K562 (cell line): ENCODE measurements around the gene CPT1B. TPM values are rescaled to one million over a fixed set of nuclear protein-coding genes. Genes with fewer than 3 reads are reported as not detected.

Experiments
- CBFA2T3 ChIP-seq: fragments of 450-650 bp; IDR thresholded peaks from 2 replicates; pipeline ENCODE4 v1.6.1; 2017
- GTF2E2 ChIP-seq: fragments of 200-800 bp; sonication (Bioruptor generic); IDR thresholded peaks from 2 replicates; pipeline ENCODE4 v1.6.1; 2016; ENCODE audit warnings: missing genetic modification characterization, missing compliant biosample characterization
- IFI16 ChIP-seq: fragments of 250-450 bp; sonication (Bioruptor Pico); IDR thresholded peaks from 2 replicates; pipeline ENCODE4 v2.1.2; 2022; ENCODE audit warnings: mild to moderate bottlenecking, inconsistent platforms
- MTA3 ChIP-seq: fragments of 450-650 bp; formaldehyde crosslinking; IDR thresholded peaks from 2 replicates; pipeline ENCODE4 v1.6.1; 2017; ENCODE audit warnings: mild to moderate bottlenecking, borderline replicate concordance
- NCOA4 ChIP-seq: fragments of 450-650 bp; IDR thresholded peaks from 2 replicates; pipeline ENCODE4 v1.6.1; 2018; ENCODE audit warnings: mild to moderate bottlenecking; ENCODE audit not compliant: partially characterized antibody
- NCOR1 ChIP-seq: fragments of 450-650 bp; IDR thresholded peaks from 2 replicates; pipeline ENCODE4 v1.6.1; 2016; ENCODE audit warnings: mild to moderate bottlenecking, moderate library complexity
- NR3C1 ChIP-seq: sonication (generic); formaldehyde crosslinking; IDR thresholded peaks from 2 replicates; pipeline ENCODE4 v1.8.1; 2022; ENCODE audit warnings: missing genetic modification reagents
- TAF9B ChIP-seq: fragments of 450-650 bp; IDR thresholded peaks from 2 replicates; pipeline ENCODE4 v1.6.1; 2018; ENCODE audit warnings: mild to moderate bottlenecking; ENCODE audit not compliant: partially characterized antibody
- ZFPM2 ChIP-seq: fragments of 250-450 bp; sonication (Bioruptor Pico); IDR thresholded peaks from 2 replicates; pipeline ENCODE4 v1.5.1; 2022; ENCODE audit warnings: mild to moderate bottlenecking
- polyA plus RNA-seq, 8 experiments: library from polyadenylated mRNA; depleted of rRNA in 4 of 8; stranded (reverse) in 5 of 8; unstranded in 3 of 8; fragments of >200 nt; fragmentation: Nextera tagmentation in 2 of 8; fragmentation: Illumina TruSeq in 1 of 8; extraction: Ambion mirVana in 2 of 8; extraction: Trizol in 1 of 8; gene quantifications; 2 replicates each; pipeline versions ENCODE4 v1.2.1 to v1.2.3, GENCODE V29; 2011 to 2014; ENCODE audit warnings: inconsistent platforms in 1 of 8, missing spikeins in 1 of 8
- total RNA-seq, 7 experiments: library from RNA; depleted of rRNA in 6 of 7; stranded (reverse); fragments of >200 nt in 6 of 7; fragmentation: Illumina TruSeq in 2 of 7; extraction: Trizol in 2 of 7; gene quantifications; 2 replicates each; pipeline versions ENCODE4 v1.2.1 to v1.2.3, GENCODE V29; 2011 to 2021; ENCODE audit warnings: low replicate concordance in 1 of 7
- TF ChIP-seq, protein P1 (sequence below): sonication (generic); formaldehyde crosslinking; IDR thresholded peaks from 2 replicates; pipeline ENCODE4 v1.8.0; 2022; ENCODE audit warnings: missing genetic modification reagents, mild to moderate bottlenecking, borderline replicate concordance
- TF ChIP-seq, protein P2 (sequence below): fragments of 200-800 bp; sonication (Bioruptor generic); IDR thresholded peaks from 2 replicates; pipeline ENCODE4 v1.6.1; 2017; ENCODE audit warnings: missing genetic modification characterization, missing compliant biosample characterization
- TF ChIP-seq, protein P3 (sequence below): sonication (generic); formaldehyde crosslinking; IDR thresholded peaks from 2 replicates; pipeline ENCODE4 v1.8.0; 2022; ENCODE audit warnings: mild to moderate bottlenecking, missing genetic modification reagents, borderline replicate concordance
- TF ChIP-seq, protein P4 (sequence below): fragments of 450-650 bp; formaldehyde crosslinking; IDR thresholded peaks from 2 replicates; pipeline ENCODE4 v1.4.0; 2020; ENCODE audit warnings: mild to moderate bottlenecking, moderate library complexity
- TF ChIP-seq, protein P5 (sequence below): fragments of 450-650 bp; IDR thresholded peaks from 2 replicates; pipeline ENCODE4 v1.7.0; 2016; ENCODE audit warnings: borderline replicate concordance

The CPT1B gene
- total and polyA plus RNA-seq, 9 of the 15 experiments (the other 6 are each of a cell fraction or from before 2014, with no cell fraction given) = 0.35 to 6.1 (median 2.6) TPM

DNA sequence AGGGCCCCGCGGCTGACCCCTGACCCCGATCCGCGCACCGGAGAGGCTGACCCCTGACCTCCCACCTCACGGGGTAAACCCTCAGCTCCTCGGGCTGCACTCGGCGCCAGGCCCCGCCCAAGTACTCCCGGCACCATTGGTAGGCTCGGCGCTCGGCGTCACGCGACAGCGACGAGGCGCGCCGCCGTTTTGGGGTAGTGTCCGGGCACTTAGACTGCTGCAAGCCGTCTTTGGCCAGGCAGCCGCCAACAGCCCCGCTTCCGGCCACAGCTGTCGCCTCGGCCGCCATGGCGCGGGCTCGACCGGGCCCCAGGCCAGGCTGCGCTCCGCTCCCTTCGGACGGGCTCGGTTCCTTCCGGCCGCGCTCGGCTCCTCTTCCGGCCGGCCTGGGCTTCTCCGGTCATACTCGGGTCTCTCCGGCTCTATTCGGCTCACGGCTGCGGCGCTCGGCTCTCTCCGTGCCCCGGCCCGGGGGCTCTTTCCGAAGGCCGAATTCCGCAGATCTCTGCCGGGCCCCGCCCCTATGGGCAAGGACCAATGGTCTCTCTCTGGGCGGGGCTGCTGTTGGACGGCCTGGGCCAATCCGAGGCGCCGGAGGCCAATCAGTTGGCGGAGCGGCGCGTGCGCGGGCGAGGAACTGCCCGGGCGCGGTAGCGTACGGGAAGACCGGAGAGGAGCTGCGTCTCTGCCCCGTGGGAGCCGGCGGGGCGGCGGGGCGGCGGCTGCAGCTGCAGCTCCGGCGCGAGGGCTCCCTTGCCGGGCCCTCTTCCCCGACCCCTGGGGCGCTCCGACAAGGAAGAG lies 4.5 kb upstream of the CPT1B start, which contains the start of gene CHKB (continued):
- TF ChIP-seq, protein P1, sequence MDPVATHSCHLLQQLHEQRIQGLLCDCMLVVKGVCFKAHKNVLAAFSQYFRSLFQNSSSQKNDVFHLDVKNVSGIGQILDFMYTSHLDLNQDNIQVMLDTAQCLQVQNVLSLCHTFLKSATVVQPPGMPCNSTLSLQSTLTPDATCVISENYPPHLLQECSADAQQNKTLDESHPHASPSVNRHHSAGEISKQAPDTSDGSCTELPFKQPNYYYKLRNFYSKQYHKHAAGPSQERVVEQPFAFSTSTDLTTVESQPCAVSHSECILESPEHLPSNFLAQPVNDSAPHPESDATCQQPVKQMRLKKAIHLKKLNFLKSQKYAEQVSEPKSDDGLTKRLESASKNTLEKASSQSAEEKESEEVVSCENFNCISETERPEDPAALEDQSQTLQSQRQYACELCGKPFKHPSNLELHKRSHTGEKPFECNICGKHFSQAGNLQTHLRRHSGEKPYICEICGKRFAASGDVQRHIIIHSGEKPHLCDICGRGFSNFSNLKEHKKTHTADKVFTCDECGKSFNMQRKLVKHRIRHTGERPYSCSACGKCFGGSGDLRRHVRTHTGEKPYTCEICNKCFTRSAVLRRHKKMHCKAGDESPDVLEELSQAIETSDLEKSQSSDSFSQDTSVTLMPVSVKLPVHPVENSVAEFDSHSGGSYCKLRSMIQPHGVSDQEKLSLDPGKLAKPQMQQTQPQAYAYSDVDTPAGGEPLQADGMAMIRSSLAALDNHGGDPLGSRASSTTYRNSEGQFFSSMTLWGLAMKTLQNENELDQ (CRISPR knock-in tag) = no peak
- TF ChIP-seq GTF2E2 (tag) = no peak
- TF ChIP-seq NCOR1 = no peak
- TF ChIP-seq MTA3 = no peak; the same call in 1 of the 2 replicates
- TF ChIP-seq TAF9B = no peak
- TF ChIP-seq, protein P2, sequence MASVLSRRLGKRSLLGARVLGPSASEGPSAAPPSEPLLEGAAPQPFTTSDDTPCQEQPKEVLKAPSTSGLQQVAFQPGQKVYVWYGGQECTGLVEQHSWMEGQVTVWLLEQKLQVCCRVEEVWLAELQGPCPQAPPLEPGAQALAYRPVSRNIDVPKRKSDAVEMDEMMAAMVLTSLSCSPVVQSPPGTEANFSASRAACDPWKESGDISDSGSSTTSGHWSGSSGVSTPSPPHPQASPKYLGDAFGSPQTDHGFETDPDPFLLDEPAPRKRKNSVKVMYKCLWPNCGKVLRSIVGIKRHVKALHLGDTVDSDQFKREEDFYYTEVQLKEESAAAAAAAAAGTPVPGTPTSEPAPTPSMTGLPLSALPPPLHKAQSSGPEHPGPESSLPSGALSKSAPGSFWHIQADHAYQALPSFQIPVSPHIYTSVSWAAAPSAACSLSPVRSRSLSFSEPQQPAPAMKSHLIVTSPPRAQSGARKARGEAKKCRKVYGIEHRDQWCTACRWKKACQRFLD (CRISPR knock-in tag) = 0 out of 2 replicates have a peak, but pooled peaks have one; percentile 42
- no peak for TF ChIP-seq ZFPM2 (CRISPR knock-in tag)
- TF ChIP-seq, protein P3, sequence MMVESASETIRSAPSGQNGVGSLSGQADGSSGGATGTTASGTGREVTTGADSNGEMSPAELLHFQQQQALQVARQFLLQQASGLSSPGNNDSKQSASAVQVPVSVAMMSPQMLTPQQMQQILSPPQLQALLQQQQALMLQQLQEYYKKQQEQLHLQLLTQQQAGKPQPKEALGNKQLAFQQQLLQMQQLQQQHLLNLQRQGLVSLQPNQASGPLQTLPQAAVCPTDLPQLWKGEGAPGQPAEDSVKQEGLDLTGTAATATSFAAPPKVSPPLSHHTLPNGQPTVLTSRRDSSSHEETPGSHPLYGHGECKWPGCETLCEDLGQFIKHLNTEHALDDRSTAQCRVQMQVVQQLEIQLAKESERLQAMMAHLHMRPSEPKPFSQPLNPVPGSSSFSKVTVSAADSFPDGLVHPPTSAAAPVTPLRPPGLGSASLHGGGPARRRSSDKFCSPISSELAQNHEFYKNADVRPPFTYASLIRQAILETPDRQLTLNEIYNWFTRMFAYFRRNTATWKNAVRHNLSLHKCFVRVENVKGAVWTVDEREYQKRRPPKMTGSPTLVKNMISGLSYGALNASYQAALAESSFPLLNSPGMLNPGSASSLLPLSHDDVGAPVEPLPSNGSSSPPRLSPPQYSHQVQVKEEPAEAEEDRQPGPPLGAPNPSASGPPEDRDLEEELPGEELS (CRISPR knock-in tag) = no peak
- TF ChIP-seq, protein P4, sequence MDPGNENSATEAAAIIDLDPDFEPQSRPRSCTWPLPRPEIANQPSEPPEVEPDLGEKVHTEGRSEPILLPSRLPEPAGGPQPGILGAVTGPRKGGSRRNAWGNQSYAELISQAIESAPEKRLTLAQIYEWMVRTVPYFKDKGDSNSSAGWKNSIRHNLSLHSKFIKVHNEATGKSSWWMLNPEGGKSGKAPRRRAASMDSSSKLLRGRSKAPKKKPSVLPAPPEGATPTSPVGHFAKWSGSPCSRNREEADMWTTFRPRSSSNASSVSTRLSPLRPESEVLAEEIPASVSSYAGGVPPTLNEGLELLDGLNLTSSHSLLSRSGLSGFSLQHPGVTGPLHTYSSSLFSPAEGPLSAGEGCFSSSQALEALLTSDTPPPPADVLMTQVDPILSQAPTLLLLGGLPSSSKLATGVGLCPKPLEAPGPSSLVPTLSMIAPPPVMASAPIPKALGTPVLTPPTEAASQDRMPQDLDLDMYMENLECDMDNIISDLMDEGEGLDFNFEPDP (CRISPR knock-in tag) = no peak
- TF ChIP-seq, protein P5, sequence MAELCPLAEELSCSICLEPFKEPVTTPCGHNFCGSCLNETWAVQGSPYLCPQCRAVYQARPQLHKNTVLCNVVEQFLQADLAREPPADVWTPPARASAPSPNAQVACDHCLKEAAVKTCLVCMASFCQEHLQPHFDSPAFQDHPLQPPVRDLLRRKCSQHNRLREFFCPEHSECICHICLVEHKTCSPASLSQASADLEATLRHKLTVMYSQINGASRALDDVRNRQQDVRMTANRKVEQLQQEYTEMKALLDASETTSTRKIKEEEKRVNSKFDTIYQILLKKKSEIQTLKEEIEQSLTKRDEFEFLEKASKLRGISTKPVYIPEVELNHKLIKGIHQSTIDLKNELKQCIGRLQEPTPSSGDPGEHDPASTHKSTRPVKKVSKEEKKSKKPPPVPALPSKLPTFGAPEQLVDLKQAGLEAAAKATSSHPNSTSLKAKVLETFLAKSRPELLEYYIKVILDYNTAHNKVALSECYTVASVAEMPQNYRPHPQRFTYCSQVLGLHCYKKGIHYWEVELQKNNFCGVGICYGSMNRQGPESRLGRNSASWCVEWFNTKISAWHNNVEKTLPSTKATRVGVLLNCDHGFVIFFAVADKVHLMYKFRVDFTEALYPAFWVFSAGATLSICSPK = no peak
- TF ChIP-seq CBFA2T3 = no peak
- TF ChIP-seq NR3C1 = no peak; the same call in 1 of the 2 replicates
- no peak for TF ChIP-seq IFI16
- TF ChIP-seq NCOA4 = no peak
